ENCODE data around the gene NDRG4. TPM values are rescaled to one million over a fixed set of nuclear protein-coding genes. Genes with fewer than 3 reads are reported as not detected.

NDRG4 gene
- total and polyA plus RNA-seq, 2 of the 13 experiments (the other 11 are each of a cell fraction or from before 2014, with no cell fraction given): 1.7 to 2.7 TPM

DNA sequence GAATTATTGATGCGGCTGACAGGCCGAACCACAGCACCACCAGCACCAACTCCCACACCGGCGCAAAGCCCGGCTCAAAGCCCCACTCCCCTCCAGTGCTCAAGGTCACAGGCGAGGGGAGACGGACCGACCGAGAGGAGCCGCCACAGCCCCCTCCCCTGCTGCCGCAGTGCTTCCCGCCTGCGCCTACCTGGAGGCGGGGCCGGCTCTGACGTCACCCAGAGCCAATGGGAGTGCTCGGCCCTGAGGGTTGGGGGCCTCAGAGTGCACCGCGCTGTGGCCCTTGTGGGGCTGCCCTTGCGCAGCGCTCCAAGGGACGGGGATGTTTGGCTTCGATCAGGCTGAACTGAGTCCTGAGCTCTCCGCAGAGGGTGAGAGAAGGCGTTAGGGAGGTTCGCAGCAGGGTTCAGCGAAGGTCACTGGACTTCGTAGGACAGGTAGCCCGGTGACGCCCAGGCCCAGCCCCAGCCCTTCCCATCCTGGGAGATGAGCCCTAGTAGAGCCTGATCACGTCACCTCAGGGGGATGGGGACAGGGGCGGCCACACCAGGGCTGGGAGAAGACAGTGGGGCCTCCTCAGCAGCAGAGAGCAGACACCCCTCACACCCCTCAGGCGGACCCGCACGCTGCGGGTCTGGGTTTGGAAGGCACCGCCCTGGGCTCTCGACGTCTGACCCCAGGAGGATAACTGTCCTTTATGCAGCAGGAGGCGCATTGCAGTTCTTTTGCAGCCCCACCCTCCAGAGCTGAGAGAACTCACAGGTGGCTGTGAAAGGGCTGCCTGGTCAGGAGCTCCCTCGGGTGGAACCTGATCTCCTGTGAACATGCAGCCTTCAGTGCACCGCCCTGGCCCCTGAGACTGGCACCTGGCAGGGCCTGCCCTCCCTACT is 1.5 kb downstream of the NDRG4 start (continued):
- TF ChIP-seq NR2C2 (CRISPR knock-in tag; IDR thresholded peaks at IDR 0.05; ENCODE audit: borderline replicate concordance) (peak; percentile 11; the same call in 1 of the 2 replicates), ZNF891 (CRISPR knock-in tag; IDR thresholded peaks at IDR 0.05) (peak; percentile 47; the same call in 1 of the 2 replicates), DZIP1 (CRISPR knock-in tag; IDR thresholded peaks at IDR 0.05) (0 out of 2 replicates have a peak, but pooled peaks have one; percentile 72), ZMYM4 (CRISPR knock-in tag; IDR thresholded peaks at IDR 0.05) (0 out of 2 replicates have a peak, but pooled peaks have one; percentile 9), AKNA (CRISPR knock-in tag; IDR thresholded peaks at IDR 0.05; ENCODE audit: borderline replicate concordance) (no peak), PRDM4 (CRISPR knock-in tag; IDR thresholded peaks at IDR 0.05; ENCODE audit: borderline replicate concordance) (no peak), ZNF607 (CRISPR knock-in tag; IDR thresholded peaks at IDR 0.05; ENCODE audit: borderline replicate concordance) (0 out of 2 replicates have a peak, but pooled peaks have one; percentile 15), PPARG (CRISPR knock-in tag; conservative IDR thresholded peaks at IDR 0.05) (no peak), GABPB1 (CRISPR knock-in tag; IDR thresholded peaks at IDR 0.05) (peak; percentile 64; the same call in 1 of the 2 replicates), ZNF280B (CRISPR knock-in tag; IDR thresholded peaks at IDR 0.05; ENCODE audit: borderline replicate concordance) (peak; percentile 18; the same call in 1 of the 2 replicates)
- TF ChIP-seq, protein P1, sequence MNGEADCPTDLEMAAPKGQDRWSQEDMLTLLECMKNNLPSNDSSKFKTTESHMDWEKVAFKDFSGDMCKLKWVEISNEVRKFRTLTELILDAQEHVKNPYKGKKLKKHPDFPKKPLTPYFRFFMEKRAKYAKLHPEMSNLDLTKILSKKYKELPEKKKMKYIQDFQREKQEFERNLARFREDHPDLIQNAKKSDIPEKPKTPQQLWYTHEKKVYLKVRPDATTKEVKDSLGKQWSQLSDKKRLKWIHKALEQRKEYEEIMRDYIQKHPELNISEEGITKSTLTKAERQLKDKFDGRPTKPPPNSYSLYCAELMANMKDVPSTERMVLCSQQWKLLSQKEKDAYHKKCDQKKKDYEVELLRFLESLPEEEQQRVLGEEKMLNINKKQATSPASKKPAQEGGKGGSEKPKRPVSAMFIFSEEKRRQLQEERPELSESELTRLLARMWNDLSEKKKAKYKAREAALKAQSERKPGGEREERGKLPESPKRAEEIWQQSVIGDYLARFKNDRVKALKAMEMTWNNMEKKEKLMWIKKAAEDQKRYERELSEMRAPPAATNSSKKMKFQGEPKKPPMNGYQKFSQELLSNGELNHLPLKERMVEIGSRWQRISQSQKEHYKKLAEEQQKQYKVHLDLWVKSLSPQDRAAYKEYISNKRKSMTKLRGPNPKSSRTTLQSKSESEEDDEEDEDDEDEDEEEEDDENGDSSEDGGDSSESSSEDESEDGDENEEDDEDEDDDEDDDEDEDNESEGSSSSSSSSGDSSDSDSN (CRISPR knock-in tag; IDR thresholded peaks at IDR 0.05): peak; percentile 25; the same call in 1 of the 2 replicates
